ENCODE data around the gene CAMK1. TPM values are rescaled to one million over a fixed set of nuclear protein-coding genes. Genes with fewer than 3 reads are reported as not detected.

The CAMK1 gene
- polyA plus RNA-seq, 1 donor (not counting 4 experiments of a cell fraction or from before 2014, with no cell fraction given), result 2.3 TPM

DNA sequence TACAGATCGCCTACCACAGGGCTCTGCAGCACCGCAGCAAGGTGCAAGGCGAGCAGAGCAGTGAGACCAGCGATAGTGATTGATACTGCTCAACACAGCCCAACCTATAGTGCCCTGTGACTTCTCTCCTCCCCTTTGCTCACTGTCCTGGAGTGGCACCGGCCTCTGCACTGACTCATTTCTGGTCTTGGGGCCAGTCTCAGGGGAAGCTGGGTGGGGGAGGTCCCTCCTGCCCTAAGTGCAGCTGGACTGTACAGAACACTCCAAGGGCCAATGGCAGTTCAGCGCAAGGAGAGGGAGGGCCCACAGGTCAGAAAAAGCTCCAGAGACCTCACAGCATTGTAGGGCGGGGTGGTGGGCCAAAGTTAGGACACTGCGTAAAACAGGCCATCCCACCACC lies 22.5 kb downstream of the CAMK1 start:
- Histone ChIP-seq H3K4me2 (ENCODE audit: control insufficient read depth, extremely low read depth, insufficient read depth, low read depth, low read length) (no peak overlapping the region), H3K9me1 (ENCODE audit: control insufficient read depth, extremely low read depth, insufficient read depth, low read length) (no peaks in the 10 kb centered on the region), H3K9me3 (ENCODE audit: control insufficient read depth, low read depth, low read length) (no peaks in the 10 kb centered on the region), H3K4me3 (ENCODE audit: control insufficient read depth in 2 of 3, extremely low read depth in 1 of 3, insufficient read depth in 2 of 3, low read depth in 1 of 3, low read length in 3 of 3) (no peak overlapping the region), H3K36me3 (ENCODE audit: control insufficient read depth in 2 of 2, extremely low read depth in 1 of 2, insufficient read depth in 2 of 2, low read length in 2 of 2) (peaks cover 40 to 43% of the 10 kb centered on the region in 2 experiments), H3K79me2 (ENCODE audit: control insufficient read depth, insufficient read depth, low read length) (peaks cover 4% of the 10 kb centered on the region), H4K20me1 (ENCODE audit: control insufficient read depth, extremely low read depth, insufficient read depth, low read length) (no peaks in the 10 kb centered on the region), H3K27ac (ENCODE audit: control insufficient read depth, insufficient read depth, low read length) (no peak overlapping the region), H3K9ac (ENCODE audit: control insufficient read depth, extremely low read depth, insufficient read depth, low read length) (no peak overlapping the region), H2AFZ (ENCODE audit: control insufficient read depth, low read length) (no peak overlapping the region), H3K27me3 (ENCODE audit: control insufficient read depth, extremely low read depth, insufficient read depth, low read length) (no peaks in the 10 kb centered on the region), H3K4me1 (ENCODE audit: control insufficient read depth, extremely low read depth, insufficient read depth, low read length) (peaks cover 14% of the 10 kb centered on the region)
- DNase-seq (ENCODE audit: low read depth, low spot score) (no peak), FAIRE-seq (no peak)
- TF ChIP-seq EZH2 (IDR thresholded peaks at IDR 0.05; ENCODE audit: low read length), result no peak
- TF ChIP-seq, protein P1, sequence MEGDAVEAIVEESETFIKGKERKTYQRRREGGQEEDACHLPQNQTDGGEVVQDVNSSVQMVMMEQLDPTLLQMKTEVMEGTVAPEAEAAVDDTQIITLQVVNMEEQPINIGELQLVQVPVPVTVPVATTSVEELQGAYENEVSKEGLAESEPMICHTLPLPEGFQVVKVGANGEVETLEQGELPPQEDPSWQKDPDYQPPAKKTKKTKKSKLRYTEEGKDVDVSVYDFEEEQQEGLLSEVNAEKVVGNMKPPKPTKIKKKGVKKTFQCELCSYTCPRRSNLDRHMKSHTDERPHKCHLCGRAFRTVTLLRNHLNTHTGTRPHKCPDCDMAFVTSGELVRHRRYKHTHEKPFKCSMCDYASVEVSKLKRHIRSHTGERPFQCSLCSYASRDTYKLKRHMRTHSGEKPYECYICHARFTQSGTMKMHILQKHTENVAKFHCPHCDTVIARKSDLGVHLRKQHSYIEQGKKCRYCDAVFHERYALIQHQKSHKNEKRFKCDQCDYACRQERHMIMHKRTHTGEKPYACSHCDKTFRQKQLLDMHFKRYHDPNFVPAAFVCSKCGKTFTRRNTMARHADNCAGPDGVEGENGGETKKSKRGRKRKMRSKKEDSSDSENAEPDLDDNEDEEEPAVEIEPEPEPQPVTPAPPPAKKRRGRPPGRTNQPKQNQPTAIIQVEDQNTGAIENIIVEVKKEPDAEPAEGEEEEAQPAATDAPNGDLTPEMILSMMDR (optimal IDR thresholded peaks at IDR 0.05 in 1 of 3, IDR thresholded peaks at IDR 0.05 in 1 of 3, conservative IDR thresholded peaks at IDR 0.05 in 1 of 3; ENCODE audit: extremely low read depth in 1 of 3, insufficient read depth in 2 of 3, low read length in 3 of 3), result no peak
- dilution Hi-C loops (cut with MboI; ENCODE audit: extremely low pct_ligation_motif_present, low sequenced_read_pairs), result no loop called here

DNA sequence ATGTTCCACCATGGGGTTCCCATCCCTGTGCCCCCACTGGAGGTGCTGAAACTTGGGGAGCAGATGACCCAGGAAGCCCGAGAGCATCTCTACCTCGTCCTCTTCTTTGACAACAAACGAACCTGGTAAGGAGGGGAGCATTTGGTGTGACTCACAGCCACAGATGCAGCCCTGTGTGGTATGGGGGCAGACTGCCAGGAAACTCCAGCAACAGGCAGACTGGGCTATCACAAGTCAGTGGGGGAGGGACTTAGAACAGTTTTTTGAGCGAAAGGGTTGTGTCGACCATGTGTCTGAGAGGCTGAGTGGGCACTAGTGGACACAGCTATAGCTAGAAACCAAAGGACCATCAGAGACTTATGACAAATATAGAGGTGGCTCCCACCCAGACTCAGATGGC lies 23.4 kb downstream of the CAMK1 start:
- Histone ChIP-seq H3K4me3 (ENCODE audit: control insufficient read depth in 2 of 3, extremely low read depth in 1 of 3, insufficient read depth in 2 of 3, low read depth in 1 of 3, low read length in 3 of 3) (no peak overlapping the region), H3K9me1 (ENCODE audit: control insufficient read depth, extremely low read depth, insufficient read depth, low read length) (no peaks in the 10 kb centered on the region), H3K9me3 (ENCODE audit: control insufficient read depth, low read depth, low read length) (no peaks in the 10 kb centered on the region), H3K79me2 (ENCODE audit: control insufficient read depth, insufficient read depth, low read length) (peaks cover 4% of the 10 kb centered on the region), H3K4me1 (ENCODE audit: control insufficient read depth, extremely low read depth, insufficient read depth, low read length) (peaks cover 14% of the 10 kb centered on the region), H3K4me2 (ENCODE audit: control insufficient read depth, extremely low read depth, insufficient read depth, low read depth, low read length) (no peak overlapping the region), H3K36me3 (ENCODE audit: control insufficient read depth in 2 of 2, extremely low read depth in 1 of 2, insufficient read depth in 2 of 2, low read length in 2 of 2) (peaks cover 42 to 47% of the 10 kb centered on the region in 2 experiments), H3K9ac (ENCODE audit: control insufficient read depth, extremely low read depth, insufficient read depth, low read length) (no peak overlapping the region), H3K27me3 (ENCODE audit: control insufficient read depth, extremely low read depth, insufficient read depth, low read length) (no peaks in the 10 kb centered on the region), H2AFZ (ENCODE audit: control insufficient read depth, low read length) (no peak overlapping the region), H3K27ac (ENCODE audit: control insufficient read depth, insufficient read depth, low read length) (no peak overlapping the region), H4K20me1 (ENCODE audit: control insufficient read depth, extremely low read depth, insufficient read depth, low read length) (no peaks in the 10 kb centered on the region)
- DNase-seq (ENCODE audit: low read depth, low spot score), result no peak
- dilution Hi-C loops (cut with MboI; ENCODE audit: extremely low pct_ligation_motif_present, low sequenced_read_pairs), result no loop called here
- TF ChIP-seq, protein P1 (optimal IDR thresholded peaks at IDR 0.05 in 1 of 3, IDR thresholded peaks at IDR 0.05 in 1 of 3, conservative IDR thresholded peaks at IDR 0.05 in 1 of 3; ENCODE audit: extremely low read depth in 1 of 3, insufficient read depth in 2 of 3, low read length in 3 of 3), result no peak
- TF ChIP-seq EZH2 (IDR thresholded peaks at IDR 0.05; ENCODE audit: low read length), result no peak
- no peak for FAIRE-seq
